HepG2 (cell line): Measurements from ENCODE around the gene MS4A10.
A peak's percentile ranks its signal among the peaks of the same experiment; 100 is the strongest.

Experiments used
- KAT2B ChIP-seq: fragments of 150-350 bp; IDR thresholded peaks from 2 replicates; pipeline ENCODE4 v1.6.1; 2014; ENCODE audit warnings: low read depth, low read length, borderline replicate concordance
- NR3C1 ChIP-seq: sonication (generic); formaldehyde crosslinking; IDR thresholded peaks from 2 replicates; pipeline ENCODE4 v1.4.0; 2020; ENCODE audit warnings: missing genetic modification reagents
- POLR2AphosphoS5 ChIP-seq: IDR thresholded peaks from 2 replicates; pipeline ENCODE4 v1.6.1; 2012; ENCODE audit warnings: low read depth, low read length
- ZNF234 ChIP-seq: sonication (generic); formaldehyde crosslinking; conservative IDR thresholded peaks from 2 replicates; pipeline ENCODE4 v1.5.1; 2020; ENCODE audit warnings: mild to moderate bottlenecking, missing genetic modification reagents
- ZNF24 ChIP-seq: fragments of 450-650 bp; IDR thresholded peaks from 2 replicates; pipeline ENCODE4 v1.6.1; 2017; ENCODE audit warnings: antibody characterized with exemption, mild to moderate bottlenecking

DNA sequence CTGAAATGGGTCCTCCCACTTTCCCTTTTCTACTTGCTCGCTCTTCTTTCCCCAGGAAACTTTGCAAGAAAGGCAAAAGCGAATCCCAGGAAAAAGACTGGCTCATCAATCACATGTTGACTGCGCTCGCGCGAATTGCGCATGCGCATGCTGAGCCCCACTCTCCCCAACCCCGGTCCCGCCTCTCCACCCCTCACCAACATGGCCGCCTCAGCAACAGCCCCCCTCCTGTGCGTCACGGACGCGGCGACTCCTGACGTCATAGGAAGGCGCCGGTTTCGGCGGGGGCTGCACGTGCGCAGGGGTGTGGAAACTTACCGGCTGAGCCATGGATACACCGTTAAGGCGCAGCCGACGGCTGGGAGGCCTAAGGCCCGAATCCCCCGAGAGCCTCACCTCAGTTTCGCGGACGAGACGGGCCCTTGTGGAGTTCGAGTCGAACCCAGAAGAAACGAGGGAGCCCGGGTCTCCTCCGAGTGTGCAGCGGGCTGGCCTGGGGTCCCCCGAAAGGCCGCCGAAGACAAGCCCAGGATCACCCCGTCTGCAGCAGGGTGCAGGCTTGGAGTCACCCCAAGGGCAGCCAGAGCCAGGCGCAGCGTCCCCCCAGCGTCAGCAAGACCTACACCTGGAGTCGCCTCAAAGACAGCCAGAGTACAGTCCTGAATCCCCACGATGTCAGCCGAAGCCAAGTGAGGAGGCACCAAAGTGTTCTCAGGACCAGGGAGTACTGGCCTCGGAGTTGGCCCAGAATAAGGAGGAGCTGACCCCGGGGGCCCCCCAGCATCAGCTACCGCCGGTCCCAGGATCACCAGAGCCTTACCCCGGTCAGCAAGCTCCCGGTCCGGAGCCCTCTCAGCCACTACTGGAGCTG, 56.9 kb downstream of the MS4A10 start, which contains the start of gene CCDC86:
- TF ChIP-seq KAT2B (no peak), POLR2AphosphoS5 (peak; percentile 56; the same call in 1 of the 2 replicates), ZNF234 (CRISPR knock-in tag) (peak; percentile 77; the same call in 1 of the 2 replicates), ZNF24 (no peak), NR3C1 (CRISPR knock-in tag) (no peak)
